Measurements from ENCODE around the gene NUP160.
"Not testable (repeated sequence)": the region's sequence is repeated elsewhere in the genome, so short reads cannot be mapped to it uniquely, and the experiment has no call there.

The NUP160 gene

GRCh38 chr11:47791774-47792430 lies 56.2 kb downstream of the NUP160 start:
- no peak for DNase-seq (ENCODE audit: extremely low read depth in 1 of 2, low read depth in 1 of 2)

- not testable (repeated sequence) for DNase-seq (ENCODE audit: extremely low read depth in 1 of 2, low read depth in 1 of 2)
Measured at GRCh38 chr11:47790017-47790416, 58.1 kb downstream of the NUP160 start.

- DNase-seq (ENCODE audit: extremely low read depth in 1 of 2, low read depth in 1 of 2), result no peak
Measured at GRCh38 chr11:47788181-47788580, 60.0 kb downstream of the NUP160 start.

GRCh38 chr11:47786373-47786772 lies 61.8 kb downstream of the NUP160 start:
- no peak for DNase-seq (ENCODE audit: extremely low read depth in 1 of 2, low read depth in 1 of 2)

- no peak for DNase-seq (ENCODE audit: extremely low read depth in 1 of 2, low read depth in 1 of 2)
Measured at GRCh38 chr11:47784785-47785381, 63.3 kb downstream of the NUP160 start.

- DNase-seq (ENCODE audit: extremely low read depth in 1 of 2, low read depth in 1 of 2), result no peak
Measured at GRCh38 chr11:47783087-47783610, 65.0 kb downstream of the NUP160 start.

GRCh38 chr11:47778878-47779483 lies 69.2 kb downstream of the NUP160 start:
- DNase-seq (ENCODE audit: extremely low read depth in 1 of 2, low read depth in 1 of 2), result no peak

- DNase-seq (ENCODE audit: extremely low read depth in 1 of 2, low read depth in 1 of 2), result no peak
Measured at GRCh38 chr11:47775240-47775869, 72.8 kb downstream of the NUP160 start.

- no peak for DNase-seq (ENCODE audit: extremely low read depth in 1 of 2, low read depth in 1 of 2)
Measured at GRCh38 chr11:47773882-47774281, 74.3 kb downstream of the NUP160 start.

- DNase-seq (ENCODE audit: extremely low read depth in 1 of 2, low read depth in 1 of 2), result not testable (repeated sequence)
Measured at GRCh38 chr11:47769556-47769955, 78.6 kb downstream of the NUP160 start.

GRCh38 chr11:47768101-47768612 lies 80.0 kb downstream of the NUP160 start:
- DNase-seq (ENCODE audit: extremely low read depth in 1 of 2, low read depth in 1 of 2), result no peak

GRCh38 chr11:47766509-47767227 lies 81.5 kb downstream of the NUP160 start:
- DNase-seq (ENCODE audit: extremely low read depth in 1 of 2, low read depth in 1 of 2), result peak; percentile 45 to 60

GRCh38 chr11:47765086-47765485 lies 83.1 kb downstream of the NUP160 start:
- no peak for DNase-seq (ENCODE audit: extremely low read depth in 1 of 2, low read depth in 1 of 2)

GRCh38 chr11:47759291-47759690 lies 88.9 kb downstream of the NUP160 start:
- DNase-seq (ENCODE audit: extremely low read depth in 1 of 2, low read depth in 1 of 2), result not testable (repeated sequence)

GRCh38 chr11:47756208-47756607 lies 91.9 kb downstream of the NUP160 start:
- DNase-seq (ENCODE audit: extremely low read depth in 1 of 2, low read depth in 1 of 2), result no peak

GRCh38 chr11:47750725-47751124 lies 97.4 kb downstream of the NUP160 start:
- DNase-seq (ENCODE audit: extremely low read depth in 1 of 2, low read depth in 1 of 2), result no peak

GRCh38 chr11:47742494-47742893 lies 105.7 kb downstream of the NUP160 start:
- not testable (repeated sequence) for DNase-seq (ENCODE audit: extremely low read depth in 1 of 2, low read depth in 1 of 2)

GRCh38 chr11:47737817-47738216 lies 110.3 kb downstream of the NUP160 start:
- DNase-seq (ENCODE audit: extremely low read depth in 1 of 2, low read depth in 1 of 2), result not testable (repeated sequence)

- DNase-seq (ENCODE audit: extremely low read depth in 1 of 2, low read depth in 1 of 2), result no peak
Measured at GRCh38 chr11:47732271-47732670, 115.9 kb downstream of the NUP160 start.

GRCh38 chr11:47731475-47731874 lies 116.7 kb downstream of the NUP160 start:
- no peak for DNase-seq (ENCODE audit: extremely low read depth in 1 of 2, low read depth in 1 of 2)

Data from activated CD8-positive, alpha-beta memory T cell treated with anti-CD3 and anti-CD28 coated beads for 1 hour (primary cell).